ENCODE results near the gene NOTUM.

Gene NOTUM

GRCh38 chr17:81934850-81935708 lies 25.9 kb downstream of the NOTUM start:
- DNase-seq = no peak

- no peak for DNase-seq
Measured at GRCh38 chr17:81934098-81934757, 26.8 kb downstream of the NOTUM start.

- no peak for DNase-seq
Measured at GRCh38 chr17:81933178-81933699, 27.7 kb downstream of the NOTUM start.

GRCh38 chr17:81932333-81932983 lies 28.5 kb downstream of the NOTUM start:
- DNase-seq = no peak

DNA sequence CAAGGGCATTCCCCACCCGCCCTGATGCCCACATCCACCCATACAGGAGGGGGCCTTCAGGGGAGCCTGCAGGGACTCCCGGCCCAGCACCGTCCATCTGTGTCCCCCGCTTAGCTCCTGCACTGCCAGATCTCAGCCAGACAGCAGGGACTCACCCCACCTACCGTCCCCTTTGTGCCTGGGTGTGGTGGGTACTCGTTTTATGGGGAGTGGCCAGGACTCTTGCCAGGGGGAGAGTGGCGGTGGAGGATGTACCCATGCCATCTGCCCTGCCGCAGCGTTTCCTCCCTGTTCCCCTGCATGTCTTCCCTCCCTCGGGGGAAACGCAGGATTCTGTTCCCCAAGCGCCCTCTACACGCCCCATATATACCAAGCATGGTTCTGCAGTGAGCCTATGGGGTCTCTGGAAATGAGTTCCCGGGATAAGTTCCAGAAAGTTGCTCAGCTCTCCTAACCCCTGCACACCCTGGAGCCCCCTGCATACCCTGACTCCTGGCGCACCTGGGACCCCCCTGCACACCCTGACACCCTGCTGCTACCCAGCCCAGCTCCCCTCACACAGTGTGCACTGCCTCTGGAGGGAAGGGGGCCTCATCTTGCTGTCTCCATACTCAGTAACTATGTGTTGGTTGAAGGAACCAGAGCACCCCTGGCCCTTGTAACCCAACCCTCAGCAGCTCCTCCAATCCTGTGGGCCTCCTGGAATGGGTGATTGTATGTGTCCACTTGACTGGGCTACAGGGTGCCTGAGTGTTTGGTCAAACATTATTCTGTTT lies 29.2 kb downstream of the NOTUM start:
- no peak for DNase-seq

GRCh38 chr17:81931189-81931556 lies 29.8 kb downstream of the NOTUM start:
- DNase-seq = no peak

DNA sequence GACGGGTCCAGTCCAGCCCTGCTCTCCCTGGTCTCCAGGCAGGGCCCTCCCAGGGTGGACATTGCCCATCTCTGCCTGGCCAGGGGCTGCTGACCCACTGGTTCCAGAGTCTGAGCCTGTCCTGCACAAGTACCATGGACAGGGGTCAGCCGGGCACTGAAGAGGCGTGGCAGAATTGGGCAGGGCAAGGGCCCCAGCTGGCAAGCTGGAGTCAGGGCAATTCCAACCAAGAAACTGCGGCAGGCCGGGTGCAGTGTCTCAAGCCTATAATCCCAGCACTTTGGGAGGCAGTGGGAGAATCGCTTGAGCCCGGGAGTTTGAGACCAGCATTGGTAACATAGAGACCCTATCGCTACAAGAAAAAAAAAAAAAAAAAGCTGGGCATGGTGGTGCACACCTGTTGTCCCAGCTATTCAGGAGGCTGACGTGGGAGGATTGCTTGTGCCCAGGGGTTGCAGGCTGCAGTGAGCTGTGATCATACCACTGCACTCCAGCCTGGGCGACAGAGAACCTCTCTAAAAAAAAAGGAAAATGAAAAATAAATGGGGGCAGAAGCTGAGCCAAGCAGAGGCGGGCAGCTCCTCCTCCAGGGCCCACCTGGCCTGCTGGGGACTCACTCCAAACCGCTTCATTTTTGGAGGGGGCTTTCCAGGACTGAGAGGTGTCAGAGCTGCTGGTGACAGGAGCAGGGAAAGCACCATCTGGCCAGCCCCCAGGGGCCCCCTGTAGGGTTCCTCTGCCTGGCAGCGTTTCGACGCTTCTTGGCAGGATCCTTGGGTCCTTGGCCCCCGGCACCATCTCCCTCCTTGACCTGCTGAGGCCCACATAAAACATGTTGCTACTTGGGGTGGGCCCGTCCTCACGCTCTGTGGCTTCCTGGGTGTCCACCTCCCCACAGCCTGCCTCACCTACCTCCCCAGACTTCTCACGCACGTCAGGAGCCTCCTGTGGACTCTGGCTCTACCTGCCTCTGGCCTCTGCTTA lies 30.6 kb downstream of the NOTUM start:
- no peak for DNase-seq

DNA sequence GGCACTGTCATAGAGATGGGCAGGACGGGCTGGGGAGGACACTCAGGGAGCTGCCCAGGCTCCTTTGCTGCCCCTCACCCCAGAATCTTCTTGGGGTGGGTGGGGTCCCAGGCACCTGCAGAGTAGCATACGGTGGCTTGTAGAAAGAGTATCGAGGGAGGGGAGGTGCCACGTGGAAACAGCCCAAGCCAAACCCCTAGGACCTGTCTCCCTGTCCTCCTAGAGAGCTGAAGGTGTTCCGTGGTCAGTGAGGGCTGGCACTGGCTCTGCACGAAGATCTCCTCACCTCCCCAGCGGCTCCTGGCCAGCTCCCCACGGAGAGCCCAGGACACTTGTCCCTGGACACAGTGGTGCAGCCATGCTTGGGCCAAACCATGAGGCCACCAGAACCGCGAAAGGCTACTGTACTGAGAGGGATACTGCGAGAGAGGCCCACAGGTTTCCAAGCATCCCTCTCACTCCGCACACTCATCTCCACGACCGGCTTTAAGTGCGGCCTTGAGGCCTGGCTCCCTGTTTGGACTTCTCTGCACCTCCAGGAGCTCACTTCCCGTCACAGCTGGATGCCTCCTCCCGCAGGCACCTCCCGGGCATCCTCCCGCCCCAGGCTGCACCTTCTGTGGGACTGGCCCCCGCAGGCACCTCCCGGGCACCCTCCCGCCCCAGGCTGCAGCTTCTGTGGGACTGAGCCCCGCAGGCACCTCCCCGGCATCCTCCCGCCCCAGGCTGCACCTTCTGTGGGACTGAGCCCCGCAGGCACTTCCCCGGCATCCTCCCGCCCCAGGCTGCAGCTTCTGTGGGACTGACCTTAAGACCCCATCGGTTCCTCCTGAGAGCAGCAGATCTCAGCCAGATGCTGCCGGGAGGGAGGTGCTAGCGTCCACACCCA lies 31.5 kb downstream of the NOTUM start:
- DNase-seq = no peak

DNA sequence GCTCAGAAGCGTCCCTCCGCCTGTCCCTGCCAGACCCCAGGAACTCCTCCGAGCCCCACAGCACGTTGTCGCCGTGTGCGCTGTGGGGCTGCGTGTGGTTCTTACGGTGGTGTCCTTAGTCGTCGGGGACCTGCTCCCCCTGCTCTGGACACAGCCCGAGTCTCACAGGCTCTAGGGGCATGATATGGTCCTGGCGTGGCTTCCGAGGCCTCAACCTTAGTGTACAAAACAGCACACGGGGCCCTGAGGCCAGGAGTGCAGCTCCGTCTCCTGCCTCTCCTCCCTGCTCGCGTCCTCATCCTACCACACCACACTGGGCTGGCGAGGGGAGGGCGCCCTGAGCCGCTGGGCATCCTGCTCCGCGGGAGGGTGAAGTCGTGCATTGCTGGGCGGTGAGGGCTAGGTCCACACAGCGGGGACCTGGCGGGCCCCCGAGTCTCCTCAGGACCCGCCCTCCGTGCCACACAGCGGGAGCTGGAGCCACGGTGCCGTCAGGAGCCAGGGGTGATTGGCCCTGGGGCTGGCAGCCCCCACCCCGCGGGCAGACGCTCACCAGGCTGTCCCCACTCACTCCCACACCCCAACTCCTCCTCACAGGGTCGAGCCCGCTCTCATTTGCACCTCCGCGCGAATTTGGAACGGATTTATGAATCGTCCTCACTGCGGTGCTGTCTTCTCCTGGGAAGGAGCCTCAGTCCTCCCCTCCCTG lies 32.3 kb downstream of the NOTUM start:
- no peak for DNase-seq

DNA sequence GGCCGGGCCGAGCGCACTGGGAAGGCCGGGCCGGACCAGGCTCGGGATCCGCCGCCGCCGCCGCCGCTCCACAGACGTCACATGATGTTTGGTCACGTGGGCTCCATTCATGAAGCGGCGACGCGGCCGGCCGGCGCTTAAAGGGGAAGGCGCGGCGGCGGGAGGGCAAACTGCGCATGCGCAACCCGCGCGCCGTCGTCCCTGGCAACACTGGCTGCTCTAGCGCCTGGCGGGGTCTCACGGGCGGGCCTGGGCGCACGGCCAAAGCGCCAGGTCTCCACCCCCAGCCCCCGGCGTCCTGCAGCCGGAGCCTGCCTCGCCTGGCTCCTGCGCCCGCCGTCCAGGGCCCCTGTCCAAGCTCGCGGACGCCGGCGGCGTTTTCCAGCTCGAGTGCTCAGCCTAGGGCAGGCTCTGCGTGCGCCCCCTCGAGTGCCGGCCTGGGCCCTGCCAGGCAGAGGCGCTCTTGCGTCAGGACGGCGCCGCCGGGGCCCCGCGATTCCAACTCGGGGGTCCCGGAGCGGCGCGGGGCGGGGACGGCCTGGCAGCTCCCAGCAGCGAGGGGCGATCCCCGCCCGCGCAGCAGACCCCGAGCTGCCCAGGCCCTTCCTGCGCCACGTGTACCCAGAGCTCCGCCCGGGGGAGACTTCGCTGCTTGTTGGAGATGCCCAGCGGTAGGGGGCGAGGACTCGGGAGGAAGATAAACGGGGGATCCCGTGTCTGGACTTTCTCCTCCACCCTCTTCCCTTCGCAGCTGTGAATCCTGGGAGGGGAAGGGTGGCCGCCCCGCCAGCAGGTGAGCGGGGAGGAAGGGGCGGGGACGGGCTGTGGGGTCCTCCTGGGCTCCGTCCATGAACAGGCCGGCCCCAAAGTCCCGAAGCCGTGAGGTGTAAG lies 33.1 kb downstream of the NOTUM start, which contains the start of gene MAFG:
MAFG (minus strand) TSS at position 83 of the 891 bp plus-strand sequence. CDS start 4,550 bp downstream, outside the sequence.
- DNase-seq = peak; percentile 91 to 92

DNA sequence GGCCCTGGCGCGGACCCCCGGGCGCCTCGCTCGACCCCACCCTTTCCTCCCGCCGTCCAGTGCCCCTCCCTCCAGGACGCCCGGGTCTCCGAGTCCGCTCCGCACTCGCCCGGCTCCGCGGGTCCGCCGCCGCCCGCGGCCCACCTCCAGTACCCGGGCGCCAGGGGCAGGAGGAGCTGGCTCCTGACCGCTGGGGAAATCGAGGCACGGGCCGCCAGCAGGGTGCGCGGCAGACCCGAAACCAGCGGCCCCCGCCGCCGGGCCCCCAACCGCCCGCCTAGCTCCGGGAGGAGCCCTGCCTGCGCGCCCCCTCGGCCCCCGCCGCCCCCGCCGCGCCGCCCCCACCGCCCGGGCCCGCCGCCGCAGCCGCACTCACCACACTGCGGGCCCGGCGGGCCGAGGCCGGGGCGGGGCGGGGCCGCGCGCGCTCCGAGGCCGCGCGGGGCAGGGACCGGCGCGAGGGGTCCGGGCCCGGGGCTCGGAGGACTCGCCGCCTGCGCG lies 33.8 kb downstream of the NOTUM start:
- DNase-seq = peak in 1 of 2 donors; percentile 27

DNA sequence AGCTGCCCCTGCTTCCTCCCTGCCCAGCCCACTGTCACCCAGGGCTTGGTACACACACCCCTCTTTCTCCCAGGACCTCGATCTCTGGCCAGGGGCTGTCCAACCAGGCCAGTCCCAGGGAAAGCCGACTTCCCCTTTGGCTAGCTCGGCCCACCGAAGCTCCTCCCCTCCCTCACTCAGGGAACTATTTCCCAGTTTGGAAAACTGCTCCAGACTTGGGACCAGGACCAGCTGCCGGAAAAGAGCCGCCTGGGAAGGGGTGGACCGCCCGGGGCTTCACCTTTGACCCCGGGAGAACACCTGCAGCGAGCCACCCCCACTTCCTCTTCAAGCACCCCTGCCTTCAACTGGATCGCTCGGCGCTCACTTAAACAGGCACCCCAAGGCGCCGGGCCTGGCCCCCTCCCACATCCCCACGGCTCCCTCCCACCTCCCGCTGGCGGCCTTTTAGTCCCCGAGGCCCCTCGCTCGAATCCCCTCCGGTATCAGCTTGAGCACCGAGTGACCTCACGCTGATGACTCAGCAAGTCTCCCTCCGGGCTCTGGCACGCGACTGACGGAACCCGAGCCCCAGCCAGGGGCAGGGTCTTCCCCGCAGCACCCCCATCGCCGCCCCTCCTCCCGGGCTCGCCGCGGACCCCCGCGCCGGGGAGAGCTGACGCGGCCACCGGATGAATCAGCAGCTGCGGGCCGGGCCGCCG lies 34.4 kb downstream of the NOTUM start:
- peak; percentile 49 to 66 for DNase-seq

GRCh38 chr17:81925860-81926450 lies 35.0 kb downstream of the NOTUM start:
- no peak for DNase-seq

DNA sequence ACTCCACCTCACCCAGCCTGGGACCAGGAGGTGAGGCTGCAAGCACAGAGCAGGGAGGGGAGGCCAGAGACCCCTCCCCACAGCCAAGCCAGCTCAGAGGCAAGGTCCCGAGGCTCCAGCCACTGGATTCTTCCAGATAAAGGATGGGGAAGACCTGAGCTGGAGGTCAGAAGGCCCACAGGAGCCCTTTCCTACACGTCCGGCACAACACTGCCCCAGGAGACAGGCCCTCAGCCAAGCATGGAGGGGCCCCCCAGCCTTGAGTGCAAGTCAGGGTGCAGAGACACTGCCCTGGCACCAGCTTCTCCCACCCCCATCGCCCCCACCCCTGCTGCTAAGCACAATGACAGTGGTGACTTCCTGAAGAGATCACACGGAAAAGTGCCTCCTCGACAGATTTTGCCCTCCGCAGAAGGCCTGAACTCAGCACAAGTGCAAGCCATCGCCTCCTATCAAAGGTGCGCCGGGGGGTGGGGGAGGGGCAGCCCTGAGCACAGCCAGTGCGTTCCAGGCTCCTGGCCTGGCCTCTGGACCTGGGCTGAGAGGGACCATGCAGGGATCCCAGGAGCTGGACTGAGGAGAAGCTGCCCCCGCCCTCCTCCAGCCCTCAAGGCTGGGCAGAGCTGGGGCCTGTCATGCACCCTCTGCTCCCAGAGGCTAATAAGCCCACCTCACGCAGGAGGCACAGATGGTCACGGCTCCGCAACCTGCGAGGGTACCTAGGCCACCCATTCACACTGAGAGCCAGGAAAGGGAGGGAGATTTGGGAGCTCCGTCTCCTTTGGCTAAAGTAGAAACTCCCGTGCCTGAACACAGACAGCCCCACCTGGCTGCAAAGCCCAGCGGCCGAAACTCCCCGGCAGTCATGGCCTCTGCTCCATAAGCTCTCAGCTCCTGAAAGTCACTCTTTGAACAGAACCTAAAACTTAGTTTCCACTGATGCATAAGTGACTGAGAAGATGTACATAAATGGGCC lies 36.1 kb downstream of the NOTUM start:
- DNase-seq = peak in 1 of 2 donors; percentile 36

GRCh38 chr17:81923302-81924260 lies 37.4 kb downstream of the NOTUM start:
- DNase-seq = peak in 1 of 2 donors; percentile 55

Data from CD4-positive, alpha-beta T cell treated with Interleukin-1 beta for 1 hour (primary cell).